CD4-positive, CD25-positive, alpha-beta regulatory T cell (primary cell): Measurements from ENCODE around the gene CTU1. TPM values are rescaled to one million over a fixed set of nuclear protein-coding genes. Genes with fewer than 3 reads are reported as not detected.

Source experiments
- ATAC-seq, 2 donors: fragments of 150-1000 bp; cut with Tn5 transposase; one replicate each; pipeline ENCODE4 v1.10.0; 2021; ENCODE audit warnings: low read depth in 2 of 2, moderate number of reproducible peaks in 2 of 2, moderate library complexity in 1 of 2
- DNase-seq, 3 donors: peaks; one replicate each; pipeline versions ENCODE4 v3.0.0 to v3.0.0-alpha.2; 2012 to 2022; ENCODE audit warnings: mixed read lengths in 1 of 3
- H3K27ac ChIP-seq: one replicate; pipeline ENCODE4 v1.7.0; 2013; ENCODE audit warnings: mild to moderate bottlenecking, low read length; ENCODE audit not compliant: insufficient read depth, poor library complexity, severe bottlenecking
- H3K27me3 ChIP-seq: one replicate; pipeline ENCODE4 v1.7.0; 2013; ENCODE audit warnings: low read length; ENCODE audit not compliant: control insufficient read depth, insufficient read depth
- H3K36me3 ChIP-seq: one replicate; pipeline ENCODE4 v1.7.0; 2013; ENCODE audit warnings: mild to moderate bottlenecking, low read length, moderate library complexity; ENCODE audit not compliant: control insufficient read depth, insufficient read depth
- H3K4me1 ChIP-seq: 2 replicates; pipeline ENCODE4 v1.7.0; 2013; ENCODE audit warnings: mild to moderate bottlenecking, low read length; ENCODE audit not compliant: insufficient read depth, control insufficient read depth, poor library complexity, severe bottlenecking
- H3K4me3 ChIP-seq: one replicate; pipeline ENCODE4 v1.7.0; 2013; ENCODE audit warnings: low read depth, mild to moderate bottlenecking, low read length, moderate library complexity
- H3K9me3 ChIP-seq, 2 experiments: 1 replicate in 1 of 2; 2 replicates in 1 of 2; pipeline ENCODE4 v1.7.0; 2013; ENCODE audit warnings: low read length in 2 of 2, mild to moderate bottlenecking in 1 of 2, moderate library complexity in 1 of 2; ENCODE audit not compliant: control insufficient read depth in 2 of 2
- H3K27ac Mint-ChIP-seq, 3 donors: one replicate each; pipeline ENCODE4 v1.8.0; 2020 to 2022; ENCODE audit warnings: mild to moderate bottlenecking in 3 of 3, mixed read lengths in 3 of 3, moderate library complexity in 2 of 3
- H3K27me3 Mint-ChIP-seq: one replicate; pipeline ENCODE4 v1.8.0; 2022; ENCODE audit warnings: mild to moderate bottlenecking, mixed read lengths
- H3K36me3 Mint-ChIP-seq: one replicate; pipeline ENCODE4 v1.8.0; 2020; ENCODE audit warnings: mixed read lengths
- H3K4me1 Mint-ChIP-seq, 4 donors: one replicate each; pipeline ENCODE4 v1.8.0; 2020 to 2022; ENCODE audit warnings: mixed read lengths in 4 of 4, mild to moderate bottlenecking in 1 of 4
- H3K4me3 Mint-ChIP-seq, 4 donors: one replicate each; pipeline ENCODE4 v1.8.0; 2020 to 2022; ENCODE audit warnings: mild to moderate bottlenecking in 4 of 4, mixed read lengths in 4 of 4, moderate library complexity in 3 of 4
- H3K9me3 Mint-ChIP-seq, 7 donors: one replicate each; pipeline ENCODE4 v1.8.0; 2020 to 2022; ENCODE audit warnings: mixed read lengths in 7 of 7, mild to moderate bottlenecking in 3 of 7, moderate library complexity in 2 of 7
- polyA plus RNA-seq, 4 donors: library from polyadenylated mRNA; unstranded; fragments of 300-500 nt; fragmentation: Illumina TruSeq; gene quantifications; one replicate each; pipeline ENCODE4 v1.2.3, GENCODE V29; 2021
- total RNA-seq: library from RNA; stranded (reverse); gene quantifications from one replicate; pipeline ENCODE4 v1.2.3, GENCODE V29; 2022

Gene CTU1
- total and polyA plus RNA-seq, 5 donors from 2014 or later: 3.4 to 8.0 (median 5.1) TPM

GRCh38 chr19:51091126-51091525 is 17.1 kb downstream of the CTU1 start:
- H3K36me3 ChIP-seq: no peaks in the 10 kb centered on the region
- H3K4me1 ChIP-seq: no peaks in the 10 kb centered on the region
- peaks cover 5 to 7% (median 6%) of the 10 kb centered on the region in 4 donors for H3K4me1 Mint-ChIP-seq
- no peaks in the 10 kb centered on the region for H3K27me3 Mint-ChIP-seq
- H3K9me3 Mint-ChIP-seq: no peaks in the 10 kb centered on the region
- no peak for DNase-seq
- no peak for ATAC-seq
- no peak overlapping the region for H3K4me3 ChIP-seq
- no peak overlapping the region for H3K27ac ChIP-seq
- H3K27me3 ChIP-seq: no peaks in the 10 kb centered on the region
- no peak overlapping the region for H3K4me3 Mint-ChIP-seq
- H3K36me3 Mint-ChIP-seq: peaks cover 15% of the 10 kb centered on the region
- no peak overlapping the region for H3K27ac Mint-ChIP-seq
- no peaks in the 10 kb centered on the region for H3K9me3 ChIP-seq

- Histone ChIP-seq H3K4me3 (no peak overlapping the region), H3K27ac (no peak overlapping the region), H3K27me3 (no peaks in the 10 kb centered on the region), H3K36me3 (no peaks in the 10 kb centered on the region), H3K4me1 (no peaks in the 10 kb centered on the region), H3K9me3 (no peaks in the 10 kb centered on the region)
- Mint-ChIP-seq H3K4me1 (peaks cover 5 to 7% (median 5%) of the 10 kb centered on the region in 4 donors), H3K27me3 (no peaks in the 10 kb centered on the region), H3K9me3 (no peaks in the 10 kb centered on the region), H3K27ac (no peak overlapping the region), H3K36me3 (peaks cover 15% of the 10 kb centered on the region), H3K4me3 (no peak overlapping the region)
- no peak for DNase-seq
- no peak for ATAC-seq
Measured at GRCh38 chr19:51090471-51090870, 17.7 kb downstream of the CTU1 start.

- ATAC-seq (no peak), DNase-seq (no peak)
- H3K36me3 ChIP-seq: no peaks in the 10 kb centered on the region
- H3K9me3 ChIP-seq: no peaks in the 10 kb centered on the region
- no peaks in the 10 kb centered on the region for H3K9me3 Mint-ChIP-seq
- peaks cover 19% of the 10 kb centered on the region for H3K36me3 Mint-ChIP-seq
- H3K4me3 ChIP-seq: no peak overlapping the region
- H3K27me3 Mint-ChIP-seq: no peaks in the 10 kb centered on the region
- H3K4me1 Mint-ChIP-seq: peaks cover 3 to 5% (median 5%) of the 10 kb centered on the region in 4 donors
- H3K27ac ChIP-seq: no peak overlapping the region
- H3K27me3 ChIP-seq: no peaks in the 10 kb centered on the region
- H3K27ac Mint-ChIP-seq: no peak overlapping the region
- H3K4me3 Mint-ChIP-seq: no peak overlapping the region
- H3K4me1 ChIP-seq: no peaks in the 10 kb centered on the region
Measured at GRCh38 chr19:51089786-51090185, 18.4 kb downstream of the CTU1 start.

- no peaks in the 10 kb centered on the region for H3K36me3 ChIP-seq
- H3K27me3 ChIP-seq: no peaks in the 10 kb centered on the region
- Mint-ChIP-seq H3K9me3 (peaks cover 0 to 4% (median 0%) of the 10 kb centered on the region in 7 donors), H3K27me3 (peaks cover 10% of the 10 kb centered on the region), H3K4me1 (peaks cover 0 to 4% (median 0%) of the 10 kb centered on the region in 4 donors), H3K4me3 (no peak overlapping the region), H3K36me3 (peaks cover 24% of the 10 kb centered on the region), H3K27ac (peak overlapping the region in 1 of 3 donors; percentile 45)
- DNase-seq (no peak), ATAC-seq (no peak)
- H3K9me3 ChIP-seq: no peaks in the 10 kb centered on the region
- H3K27ac ChIP-seq: no peak overlapping the region
- H3K4me3 ChIP-seq: no peak overlapping the region
- H3K4me1 ChIP-seq: no peaks in the 10 kb centered on the region
Measured at GRCh38 chr19:51086153-51086850, 21.9 kb downstream of the CTU1 start.

GRCh38 chr19:51084505-51084904 is 23.7 kb downstream of the CTU1 start:
- Mint-ChIP-seq H3K9me3 (peaks cover 0 to 4% (median 0%) of the 10 kb centered on the region in 7 donors), H3K27ac (no peak overlapping the region), H3K4me3 (no peak overlapping the region), H3K36me3 (peaks cover 18% of the 10 kb centered on the region), H3K4me1 (peaks cover 0 to 4% (median 0%) of the 10 kb centered on the region in 4 donors), H3K27me3 (peaks cover 10% of the 10 kb centered on the region)
- no peak for DNase-seq
- Histone ChIP-seq H3K4me1 (no peaks in the 10 kb centered on the region), H3K36me3 (no peaks in the 10 kb centered on the region), H3K4me3 (no peak overlapping the region), H3K27ac (no peak overlapping the region), H3K27me3 (no peaks in the 10 kb centered on the region), H3K9me3 (no peaks in the 10 kb centered on the region)
- ATAC-seq: no peak

- H3K4me3 ChIP-seq: no peak overlapping the region
- Mint-ChIP-seq H3K36me3 (peaks cover 13% of the 10 kb centered on the region), H3K9me3 (peaks cover 0 to 4% (median 0%) of the 10 kb centered on the region in 7 donors), H3K27ac (peak overlapping the region in 1 of 3 donors; percentile 59), H3K4me1 (peaks cover 0 to 4% (median 0%) of the 10 kb centered on the region in 4 donors), H3K4me3 (no peak overlapping the region), H3K27me3 (peaks cover 10% of the 10 kb centered on the region)
- H3K9me3 ChIP-seq: no peaks in the 10 kb centered on the region
- H3K36me3 ChIP-seq: no peaks in the 10 kb centered on the region
- H3K4me1 ChIP-seq: no peaks in the 10 kb centered on the region
- H3K27me3 ChIP-seq: no peaks in the 10 kb centered on the region
- no peak overlapping the region for H3K27ac ChIP-seq
- DNase-seq: no peak
- no peak for ATAC-seq
Measured at GRCh38 chr19:51083783-51084182, 24.4 kb downstream of the CTU1 start.

- Mint-ChIP-seq H3K4me1 (peaks cover 0 to 4% (median 1%) of the 10 kb centered on the region in 4 donors), H3K9me3 (peaks cover 0 to 5% (median 0%) of the 10 kb centered on the region in 7 donors), H3K27ac (peak overlapping the region in 1 of 3 donors; percentile 59), H3K4me3 (no peak overlapping the region), H3K27me3 (peaks cover 10% of the 10 kb centered on the region), H3K36me3 (peaks cover 13% of the 10 kb centered on the region)
- DNase-seq (no peak), ATAC-seq (no peak)
- no peaks in the 10 kb centered on the region for H3K9me3 ChIP-seq
- no peak overlapping the region for H3K27ac ChIP-seq
- H3K27me3 ChIP-seq: no peaks in the 10 kb centered on the region
- no peaks in the 10 kb centered on the region for H3K4me1 ChIP-seq
- no peak overlapping the region for H3K4me3 ChIP-seq
- H3K36me3 ChIP-seq: no peaks in the 10 kb centered on the region
Measured at GRCh38 chr19:51083181-51083580, 25.0 kb downstream of the CTU1 start.

GRCh38 chr19:51082611-51083010 is 25.6 kb downstream of the CTU1 start, which contains the start of gene KLK14:
TSS of gene KLK14 (minus strand) at chr19:51082887. CDS start at chr19:51082614, 273 bp downstream.
- Mint-ChIP-seq H3K4me1 (peaks cover 0 to 4% (median 1%) of the 10 kb centered on the region in 4 donors), H3K36me3 (peaks cover 13% of the 10 kb centered on the region), H3K4me3 (no peak within 1 kb of the TSS), H3K9me3 (peaks cover 0 to 5% (median 0%) of the 10 kb centered on the region in 7 donors), H3K27ac (peak within 1 kb of the TSS in 2 of 3 donors; percentile 36 to 59), H3K27me3 (peaks cover 10% of the 10 kb centered on the region)
- H3K4me3 ChIP-seq: no peak within 1 kb of the TSS
- ATAC-seq (no peak), DNase-seq (no peak)
- H3K9me3 ChIP-seq: no peaks in the 10 kb centered on the region
- no peaks in the 10 kb centered on the region for H3K27me3 ChIP-seq
- H3K27ac ChIP-seq: no peak within 1 kb of the TSS
- H3K36me3 ChIP-seq: no peaks in the 10 kb centered on the region
- H3K4me1 ChIP-seq: no peaks in the 10 kb centered on the region
